OCI-LY7 (cell line): ENCODE measurements around the gene SLC9A3.

Experiments used
- EZH2phosphoT487 ChIP-seq: fragments of 200-600 bp; sonication (generic); IDR thresholded peaks from 2 replicates; pipeline ENCODE4 v1.6.1; 2018; ENCODE audit warnings: low read depth, borderline replicate concordance, mild to moderate bottlenecking, mixed run types, antibody characterized with exemption, low read length, moderate library complexity, mixed read lengths
- TF ChIP-seq, protein P1 (sequence below): fragments of 200-600 bp; sonication (generic); conservative IDR thresholded peaks from 2 replicates; pipeline ENCODE4 v1.5.1; 2014; ENCODE audit warnings: mild to moderate bottlenecking, antibody characterized with exemption, low read length, moderate library complexity, mixed read lengths

DNA sequence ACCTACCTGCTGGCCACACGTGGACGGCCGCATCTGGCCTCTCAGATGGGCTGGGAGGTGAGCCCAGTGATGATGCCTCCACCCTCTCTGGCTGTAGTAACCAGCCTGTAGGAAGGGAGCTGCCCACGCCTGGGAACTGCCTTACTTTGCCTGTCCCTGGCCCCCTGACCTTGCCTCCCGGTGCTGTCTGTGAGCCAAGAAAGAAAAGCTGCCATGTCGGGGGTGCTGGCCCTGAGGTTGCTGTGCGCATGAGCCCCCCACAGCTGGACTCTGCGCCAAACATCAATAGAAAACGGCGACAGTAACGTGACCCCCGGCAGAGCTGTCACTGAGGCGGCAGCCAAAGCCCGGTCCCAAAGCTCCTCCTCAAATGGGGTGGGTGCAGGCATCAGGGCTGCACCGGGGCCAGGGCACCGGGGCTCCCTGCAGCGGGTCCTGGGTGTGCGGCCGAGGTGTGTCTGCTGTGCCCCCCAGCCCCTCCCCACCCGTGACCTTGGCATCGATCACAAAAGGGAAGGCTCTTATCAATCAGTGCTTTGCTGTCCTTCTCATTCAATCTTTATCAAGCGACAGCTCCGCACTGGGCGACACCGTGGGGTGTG lies 15.3 kb upstream of the SLC9A3 start:
- TF ChIP-seq, protein P1, sequence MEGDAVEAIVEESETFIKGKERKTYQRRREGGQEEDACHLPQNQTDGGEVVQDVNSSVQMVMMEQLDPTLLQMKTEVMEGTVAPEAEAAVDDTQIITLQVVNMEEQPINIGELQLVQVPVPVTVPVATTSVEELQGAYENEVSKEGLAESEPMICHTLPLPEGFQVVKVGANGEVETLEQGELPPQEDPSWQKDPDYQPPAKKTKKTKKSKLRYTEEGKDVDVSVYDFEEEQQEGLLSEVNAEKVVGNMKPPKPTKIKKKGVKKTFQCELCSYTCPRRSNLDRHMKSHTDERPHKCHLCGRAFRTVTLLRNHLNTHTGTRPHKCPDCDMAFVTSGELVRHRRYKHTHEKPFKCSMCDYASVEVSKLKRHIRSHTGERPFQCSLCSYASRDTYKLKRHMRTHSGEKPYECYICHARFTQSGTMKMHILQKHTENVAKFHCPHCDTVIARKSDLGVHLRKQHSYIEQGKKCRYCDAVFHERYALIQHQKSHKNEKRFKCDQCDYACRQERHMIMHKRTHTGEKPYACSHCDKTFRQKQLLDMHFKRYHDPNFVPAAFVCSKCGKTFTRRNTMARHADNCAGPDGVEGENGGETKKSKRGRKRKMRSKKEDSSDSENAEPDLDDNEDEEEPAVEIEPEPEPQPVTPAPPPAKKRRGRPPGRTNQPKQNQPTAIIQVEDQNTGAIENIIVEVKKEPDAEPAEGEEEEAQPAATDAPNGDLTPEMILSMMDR = no peak
- no peak for TF ChIP-seq EZH2phosphoT487
